ENCODE results near the gene TMC2.
"Not testable (repeated sequence)": the region's sequence is repeated elsewhere in the genome, so short reads cannot be mapped to it uniquely, and the experiment has no call there.

TMC2 gene

GRCh38 chr20:2518558-2518957 is 17.8 kb upstream of the TMC2 start:
- no peak overlapping the region for H3K4me3 ChIP-seq (ENCODE audit: low read depth, low read length)
- CTCF ChIA-PET = interaction anchor here (8.5 kb wide), 1 partner anchor 7 kb away, joined by 176 read pairs; the partner anchor contains the start of gene ZNF343
- DNase-seq (ENCODE audit: low read depth, low spot score) = no peak
- POLR2A ChIA-PET = interaction anchor here (1.2 kb wide), 1 partner anchor 48 kb away, joined by 4 read pairs; the partner anchor contains the start of gene SNRPB
- no peak for TF ChIP-seq CTCF (IDR thresholded peaks at IDR 0.05; ENCODE audit: insufficient read depth, low read length, missing control alignments)

- CTCF ChIA-PET = interaction anchor here (0.8 to 8.5 kb wide), 6 partner anchors 8 to 356 kb away, joined by 3 to 176 read pairs (median 4); partner anchors contain the start of gene ZNF343
These were observed 17.1 kb upstream of the TMC2 start for GRCh38 chr20:2519115-2519809.

GRCh38 chr20:2520617-2521016 is 15.8 kb upstream of the TMC2 start:
- no peak overlapping the region for H3K4me3 ChIP-seq (ENCODE audit: low read depth, low read length)
- ChIA-PET CTCF (interaction anchor here (0.8 to 8.5 kb wide), 11 partner anchors 9 to 355 kb away, joined by 3 to 176 read pairs (median 7); partner anchors contain the start of genes SNRPB and ZNF343), POLR2A (interaction anchor here (1.4 kb wide), 1 partner anchor 12 kb away, joined by 4 read pairs; the partner anchor contains the start of gene ZNF343)
- TF ChIP-seq CTCF (IDR thresholded peaks at IDR 0.05; ENCODE audit: insufficient read depth, low read length, missing control alignments) = no peak
- DNase-seq (ENCODE audit: low read depth, low spot score) = no peak

More at GRCh38 chr20:2519115-2519809, 17.1 kb upstream of the TMC2 start:
- no peak for TF ChIP-seq CTCF (IDR thresholded peaks at IDR 0.05; ENCODE audit: insufficient read depth, low read length, missing control alignments)
- no peak overlapping the region for H3K4me3 ChIP-seq (ENCODE audit: low read depth, low read length)
- DNase-seq (ENCODE audit: low read depth, low spot score) = peak; percentile 44
- POLR2A ChIA-PET = interaction anchor here (1.4 kb wide), 1 partner anchor 10 kb away, joined by 4 read pairs; the partner anchor contains the start of gene ZNF343

GRCh38 chr20:2521369-2522305 is 14.7 kb upstream of the TMC2 start:
- CTCF ChIA-PET = interaction anchor here (0.8 to 8.5 kb wide), 34 partner anchors 8 to 314 kb away, joined by 3 to 176 read pairs (median 6); partner anchors contain the start of genes NOP56, SNRPB and ZNF343
- peak; percentile 81 for TF ChIP-seq CTCF (IDR thresholded peaks at IDR 0.05; ENCODE audit: insufficient read depth, low read length, missing control alignments)
- DNase-seq (ENCODE audit: low read depth, low spot score) = no peak
- POLR2A ChIA-PET = no interaction called here
- H3K4me3 ChIP-seq (ENCODE audit: low read depth, low read length) = no peak overlapping the region

- CTCF ChIA-PET = interaction anchor here (0.5 to 8.5 kb wide), 22 partner anchors 7 to 316 kb away, joined by 3 to 176 read pairs (median 9); partner anchors contain the start of genes SNRPB and ZNF343
- H3K4me3 ChIP-seq (ENCODE audit: low read depth, low read length); DNase-seq (ENCODE audit: low read depth, low spot score); POLR2A ChIA-PET: not testable (repeated sequence)
These were observed 13.4 kb upstream of the TMC2 start for GRCh38 chr20:2522826-2523429.
